HuH-7.5 (cell line): ENCODE measurements around the gene ADRB2.

ENCODE experiments used
- DNase-seq: peaks from one replicate; pipeline ENCODE4 v3.0.0; 2011; ENCODE audit warnings: low spot score

Gene ADRB2

GRCh38 chr5:148805326-148806290 is 20.8 kb upstream of the ADRB2 start:
- no peak for DNase-seq

- DNase-seq: no peak
Observed at GRCh38 chr5:148806520-148806931, 19.9 kb upstream of the ADRB2 start.

DNA sequence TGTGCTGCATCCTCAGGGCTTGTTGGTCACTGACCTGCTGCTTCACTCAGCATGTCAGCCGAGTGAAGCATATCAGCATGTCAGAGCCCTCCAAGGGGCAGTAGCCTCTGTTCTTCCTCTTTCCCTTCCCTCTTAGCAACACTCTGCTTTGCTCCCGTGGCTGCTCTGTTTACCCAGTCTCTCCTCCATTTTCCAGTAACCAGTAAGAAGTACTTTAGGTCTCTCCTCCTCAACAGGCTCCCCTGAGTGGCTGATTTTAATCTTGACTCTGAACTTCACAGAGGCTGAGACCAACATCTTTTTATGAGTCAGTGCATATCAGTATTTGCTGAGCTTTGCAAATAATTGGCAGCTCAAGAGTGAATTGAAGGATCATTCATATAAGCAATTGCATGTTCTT is 18.6 kb upstream of the ADRB2 start:
- DNase-seq: no peak

DNA sequence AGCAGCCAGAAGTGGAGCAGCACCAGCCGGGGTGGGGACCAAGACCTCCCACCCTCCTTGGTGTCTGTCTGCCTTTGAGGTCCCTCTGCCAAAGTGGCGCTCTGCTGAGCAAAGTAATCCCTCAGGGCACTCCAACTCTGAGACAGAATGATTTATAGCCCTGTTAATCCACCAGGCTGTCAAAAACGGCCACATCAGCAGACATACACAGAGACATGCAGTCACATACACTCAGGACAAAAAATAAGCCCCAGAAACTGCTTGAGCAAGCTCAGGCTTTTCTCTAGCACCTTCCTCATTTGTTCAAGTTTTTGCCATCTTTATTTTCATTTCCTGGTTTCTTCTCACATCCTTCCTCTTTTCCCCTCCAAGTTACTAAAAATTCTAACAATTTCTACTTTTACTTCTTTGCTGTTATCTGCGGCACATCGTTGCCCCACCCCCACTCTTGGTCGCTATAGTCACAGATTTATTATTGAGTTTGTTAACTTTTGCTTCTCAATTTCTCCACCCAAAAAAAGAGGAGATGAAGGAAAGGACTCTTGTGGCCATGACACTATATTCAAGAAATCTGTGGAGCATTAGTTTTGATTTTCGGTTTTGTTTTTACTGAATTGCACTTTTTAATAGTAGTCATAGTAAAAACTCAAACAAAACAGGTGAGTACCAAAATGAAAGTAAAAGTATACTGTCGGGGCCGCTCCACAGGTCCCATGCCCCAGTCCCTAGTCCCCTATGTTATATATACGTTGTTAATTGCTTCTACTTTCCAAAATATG is 17.4 kb upstream of the ADRB2 start:
- DNase-seq: no peak

DNA sequence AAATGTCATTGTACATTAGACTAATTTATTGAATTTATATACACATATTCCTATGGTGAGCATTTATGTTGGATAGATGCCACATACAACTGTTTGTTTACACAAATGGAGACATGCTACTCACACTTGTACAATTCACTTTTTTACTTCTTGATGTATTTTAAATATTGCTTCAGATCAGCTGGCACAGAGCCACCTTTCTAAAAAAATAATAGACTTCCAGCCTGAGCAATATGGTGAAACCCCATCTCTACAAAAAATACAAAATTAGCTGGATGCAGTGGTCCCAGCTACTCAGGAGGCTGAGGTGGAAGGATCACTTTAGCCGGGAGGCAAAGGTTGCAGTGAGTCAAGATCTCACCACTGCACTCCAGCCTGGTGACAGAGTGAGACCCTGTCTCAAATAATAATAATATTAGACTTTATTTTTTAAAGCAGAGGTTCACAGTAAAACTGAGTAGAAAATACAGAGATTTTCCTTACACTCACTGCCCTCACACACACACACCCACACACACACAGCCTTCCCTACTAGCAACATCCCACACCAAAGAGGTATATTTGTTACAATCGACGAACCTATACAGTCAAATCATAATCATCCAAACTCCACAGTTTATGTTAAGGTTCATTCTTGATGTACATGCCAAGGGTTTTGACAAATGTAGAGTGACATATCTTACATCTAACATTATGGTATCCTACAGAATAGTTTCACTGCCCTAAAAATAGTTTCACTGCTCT is 16.5 kb upstream of the ADRB2 start:
- DNase-seq: no peak

DNA sequence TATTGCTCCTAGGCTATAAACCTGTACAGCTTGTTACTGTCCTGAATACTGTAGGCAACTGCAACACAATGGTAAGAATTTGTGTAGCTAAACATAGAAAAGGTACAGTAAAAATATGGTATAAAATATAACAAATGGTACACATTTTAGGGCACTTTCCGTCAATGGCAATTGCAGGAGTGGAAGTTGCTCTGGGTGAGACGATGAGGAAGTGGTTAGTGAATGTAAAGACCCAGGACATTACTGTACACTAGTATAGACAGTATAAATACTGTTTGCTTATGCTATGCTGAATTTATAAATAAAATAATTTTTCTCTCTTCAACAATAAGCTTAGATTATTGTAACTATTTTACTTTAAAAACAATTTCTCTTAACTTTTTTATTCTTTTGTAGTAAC is 15.6 kb upstream of the ADRB2 start:
- no peak for DNase-seq

DNA sequence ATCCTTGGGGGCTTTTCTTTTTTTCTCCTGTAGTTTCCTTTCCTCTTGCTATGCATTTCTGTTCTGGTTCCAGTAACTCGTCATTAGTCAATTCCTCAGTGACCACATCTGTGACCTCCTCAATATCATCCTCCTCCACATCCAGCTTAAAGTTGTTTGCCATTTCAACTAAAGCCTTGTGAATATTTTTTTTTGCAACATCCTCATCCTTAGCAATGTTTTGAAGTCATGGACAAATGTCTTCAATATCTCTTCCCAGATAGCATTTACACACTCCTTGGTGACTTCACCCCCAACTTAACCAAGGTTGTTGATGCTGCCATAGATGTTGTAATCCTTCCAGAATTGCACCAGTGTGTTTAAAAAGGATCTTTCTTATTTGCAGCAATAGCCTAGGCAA is 14.7 kb upstream of the ADRB2 start:
- no peak for DNase-seq

DNA sequence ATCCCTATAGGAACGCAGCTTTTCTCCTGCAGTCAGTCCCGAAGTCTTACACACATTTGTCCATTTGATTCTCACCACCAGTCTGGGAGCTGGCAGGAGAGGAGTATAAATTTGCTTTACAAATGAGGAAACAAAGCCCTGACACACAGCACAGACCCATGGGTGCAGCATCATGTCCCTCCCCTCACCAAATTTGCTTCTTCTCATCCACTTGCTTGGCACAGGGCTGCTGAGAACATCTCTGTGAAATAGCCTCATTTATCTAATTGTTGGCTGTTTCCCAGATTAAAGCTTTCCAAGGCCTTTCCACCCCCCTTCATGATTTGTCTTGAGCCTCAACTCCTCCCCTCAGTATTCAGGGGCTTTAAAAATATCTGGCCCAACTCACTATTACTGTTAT is 11.3 kb upstream of the ADRB2 start:
- no peak for DNase-seq

GRCh38 chr5:148815578-148815977 is 10.8 kb upstream of the ADRB2 start:
- no peak for DNase-seq

DNA sequence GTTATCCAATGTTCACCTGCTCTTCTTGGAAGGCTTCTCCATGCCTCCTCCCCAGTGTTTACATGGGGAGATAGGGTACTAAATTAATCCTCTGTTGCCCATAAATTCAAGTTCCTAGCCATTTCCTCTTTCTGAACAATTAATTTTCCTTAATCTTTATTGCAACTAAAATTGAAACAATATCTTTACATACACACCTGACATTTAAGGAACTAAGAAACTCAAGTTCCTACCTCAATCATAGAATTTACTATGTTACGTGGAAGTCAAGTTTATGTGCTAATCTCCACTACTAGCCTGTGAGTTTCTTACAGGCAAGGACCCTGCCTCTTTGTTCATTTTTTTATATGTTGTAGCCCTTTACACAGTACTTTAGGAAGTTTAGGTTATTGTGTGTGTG is 10.1 kb upstream of the ADRB2 start:
- DNase-seq: no peak

GRCh38 chr5:148816782-148817181 is 9.6 kb upstream of the ADRB2 start:
- no peak for DNase-seq

DNA sequence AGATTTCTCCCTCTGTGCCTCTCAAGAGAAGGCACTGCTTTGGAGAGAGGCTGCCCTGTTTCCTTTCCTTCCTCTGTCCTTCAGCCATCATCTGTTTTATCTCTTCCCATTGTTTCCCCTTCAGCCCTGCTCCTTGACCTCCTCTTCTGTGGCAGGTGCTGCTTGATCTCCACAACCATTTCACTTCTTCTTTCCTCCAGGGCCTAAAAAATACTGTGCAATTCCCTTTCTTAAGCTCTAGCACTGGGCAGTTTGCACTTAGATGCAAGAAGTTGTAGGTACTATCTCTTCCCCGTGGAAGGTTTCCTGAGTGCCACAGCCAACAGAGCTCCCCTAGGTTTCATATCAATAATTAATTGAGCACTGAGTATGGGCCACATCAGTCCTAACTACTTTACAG is 8.8 kb upstream of the ADRB2 start:
- no peak for DNase-seq

GRCh38 chr5:148820461-148821395 is 5.7 kb upstream of the ADRB2 start:
- DNase-seq: no peak

DNA sequence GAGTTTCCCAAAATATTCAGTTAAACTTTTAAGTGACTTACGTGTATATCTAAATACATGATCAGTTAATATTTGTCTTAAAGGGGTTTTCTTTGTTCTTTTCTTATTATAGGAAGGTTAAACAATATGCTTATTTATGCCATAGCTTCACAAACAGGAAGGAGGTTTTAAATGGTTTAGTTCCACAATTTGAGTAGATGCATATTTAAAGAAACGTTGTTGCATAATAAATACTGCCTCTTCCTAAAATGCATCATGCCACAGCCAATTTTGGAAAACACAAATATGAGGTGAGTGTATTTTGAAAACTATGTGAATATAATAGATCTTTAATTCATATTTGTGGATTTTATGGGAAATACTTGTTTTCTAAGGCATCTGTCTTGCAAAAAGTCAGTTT is 2.5 kb upstream of the ADRB2 start:
- DNase-seq: no peak

GRCh38 chr5:148825716-148826052 is 727 bp upstream of the ADRB2 start:
- DNase-seq: no peak

- no peak for DNase-seq
Observed at GRCh38 chr5:148826739-148827070, 294 bp downstream of the ADRB2 start.

GRCh38 chr5:148827723-148828122 is 1.3 kb downstream of the ADRB2 start:
- DNase-seq: no peak

DNA sequence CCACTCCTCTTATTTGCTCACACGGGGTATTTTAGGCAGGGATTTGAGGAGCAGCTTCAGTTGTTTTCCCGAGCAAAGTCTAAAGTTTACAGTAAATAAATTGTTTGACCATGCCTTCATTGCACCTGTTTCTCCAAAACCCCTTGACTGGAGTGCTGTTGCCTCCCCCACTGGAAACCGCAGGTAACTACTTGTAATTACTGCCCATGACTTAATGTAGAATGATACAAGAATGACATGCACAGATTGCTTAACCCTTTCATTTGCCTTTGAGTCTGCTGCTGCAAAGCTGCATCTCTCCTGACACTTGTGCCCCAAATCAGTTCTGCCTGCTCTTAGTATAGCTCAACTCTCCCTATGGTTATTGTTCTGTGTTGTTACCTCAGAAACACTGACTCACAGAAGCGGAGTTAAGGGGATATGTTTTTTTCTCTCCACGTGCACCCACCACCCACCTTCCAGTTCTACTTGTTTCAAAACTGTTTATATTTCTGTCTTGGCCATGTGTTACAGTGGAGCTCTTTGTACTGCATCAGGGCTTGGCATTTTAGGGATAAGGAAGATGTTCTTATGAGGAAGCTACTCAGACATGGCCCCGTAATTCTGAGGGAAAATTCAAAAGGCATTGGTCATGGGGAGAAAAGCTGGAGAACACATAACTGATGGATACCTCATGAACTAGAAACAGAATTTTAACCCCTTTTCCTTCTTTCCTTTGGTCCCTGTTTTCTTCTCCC is 2.3 kb downstream of the ADRB2 start:
- no peak for DNase-seq

DNA sequence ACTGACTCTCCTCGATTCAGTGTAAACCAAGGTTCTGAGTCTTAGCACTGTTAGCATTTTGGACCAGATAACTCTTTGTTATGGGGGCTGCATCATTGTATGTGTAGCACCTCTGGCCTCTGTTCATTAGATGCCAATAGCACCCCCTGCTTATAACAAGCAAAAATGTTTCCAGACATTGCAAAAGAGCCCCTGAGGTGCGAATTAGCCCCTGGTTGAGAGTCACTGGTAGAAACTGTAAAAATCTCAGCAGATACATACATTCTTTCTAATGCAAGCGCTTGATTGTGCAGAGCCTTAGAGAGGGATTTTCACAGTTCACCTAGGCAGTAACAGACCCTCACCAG is 2.8 kb downstream of the ADRB2 start:
- DNase-seq: no peak

DNA sequence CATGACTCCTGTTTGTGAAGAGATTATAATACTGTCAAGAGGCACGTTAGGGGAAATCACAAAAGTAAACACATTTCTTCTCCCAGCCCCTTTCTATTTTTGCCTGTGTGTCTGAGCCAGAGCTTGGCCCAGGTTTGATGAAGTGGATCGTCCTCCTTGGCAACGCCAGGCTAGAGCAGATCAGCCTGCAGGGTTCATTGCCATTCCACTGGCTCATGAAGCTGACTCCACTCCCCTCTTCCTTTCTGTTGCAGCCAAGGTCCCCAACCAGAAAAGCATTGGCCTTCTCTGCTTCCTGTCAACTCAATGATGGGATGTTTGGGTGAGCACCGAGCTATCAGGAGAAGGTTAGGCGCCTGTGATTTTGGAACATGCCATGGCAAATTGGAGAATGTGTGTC is 3.3 kb downstream of the ADRB2 start:
- DNase-seq: no peak

- no peak for DNase-seq
Observed at GRCh38 chr5:148830211-148830610, 3.8 kb downstream of the ADRB2 start.
